Panc1 (cell line): ENCODE results near the gene MFSD6. TPM values are rescaled to one million over a fixed set of nuclear protein-coding genes. Genes with fewer than 3 reads are reported as not detected.

Source experiments
- ATAC-seq: fragments of 200-7000 bp; cut with Tn5 transposase; 2 replicates; pipeline ENCODE4 v1.9.1; 2020; ENCODE audit warnings: mild to moderate bottlenecking, moderate library complexity
- BruUV-seq: library from RNA; stranded (reverse); fragments of 400-500 nt; replicated peaks from 2 replicates; lab custom pipeline; 2021; lab: Mats Ljungman, UMichigan
- CTCF ChIA-PET: fragments of 300-600 bp; sonication (Branson Sonifier 250); formaldehyde crosslinking; loops from one replicate; lab custom pipeline; 2022; ENCODE audit warnings: antibody characterized with exemption; lab: Charles Lee
- POLR2A ChIA-PET: fragments of 300-600 bp; sonication (Branson Sonifier 250); formaldehyde crosslinking; loops from one replicate; lab custom pipeline; 2022; ENCODE audit warnings: antibody characterized with exemption; lab: Charles Lee
- DNase-seq: peaks from one replicate; pipeline ENCODE4 v3.0.0-alpha.2; 2010; ENCODE audit warnings: low read depth, low spot score
- H3K27ac ChIP-seq: 2 replicates; pipeline ENCODE4 v1.5.1; 2011; ENCODE audit warnings: mild to moderate bottlenecking, low read length, inconsistent platforms
- H3K27me3 ChIP-seq: fragments of 200-500 bp; sonication (Bioruptor generic); 2 replicates; pipeline ENCODE4 v1.6.0; 2014; ENCODE audit warnings: low read length, inconsistent platforms; ENCODE audit not compliant: control insufficient read depth, insufficient read depth
- H3K36me3 ChIP-seq: fragments of 200-500 bp; sonication (Bioruptor generic); 2 replicates; pipeline ENCODE4 v1.5.1; 2014; ENCODE audit warnings: inconsistent platforms, mild to moderate bottlenecking, low read length, moderate library complexity; ENCODE audit not compliant: control insufficient read depth, insufficient read depth
- H3K4me1 ChIP-seq: 2 replicates; pipeline ENCODE4 v1.5.1; 2011; ENCODE audit warnings: inconsistent platforms, mild to moderate bottlenecking, low read length, moderate library complexity; ENCODE audit not compliant: control insufficient read depth, insufficient read depth
- H3K4me3 ChIP-seq, 2 experiments: 2 replicates each; pipeline ENCODE4 v1.5.1; 2011 to 2012; ENCODE audit warnings: low read depth in 2 of 2, low read length in 2 of 2, mild to moderate bottlenecking in 2 of 2, inconsistent platforms in 1 of 2, moderate library complexity in 1 of 2
- H3K9me3 ChIP-seq: fragments of 200-500 bp; sonication (Bioruptor generic); 2 replicates; pipeline ENCODE4 v1.5.1; 2014; ENCODE audit warnings: low read depth, mild to moderate bottlenecking, inconsistent platforms, low read length, moderate library complexity; ENCODE audit not compliant: control insufficient read depth, insufficient read depth
- POLR2AphosphoS5 ChIP-seq: IDR thresholded peaks from 2 replicates; pipeline ENCODE4 v1.6.1; 2012; ENCODE audit warnings: mild to moderate bottlenecking, low read depth, low read length, moderate library complexity
- REST ChIP-seq, 2 experiments: IDR thresholded peaks; 2 replicates each; pipeline ENCODE4 v1.6.1; 2011 to 2012; ENCODE audit warnings: low read depth in 2 of 2, control low read depth in 1 of 2, low read length in 1 of 2, mild to moderate bottlenecking in 1 of 2, moderate library complexity in 1 of 2; ENCODE audit not compliant: insufficient read depth in 1 of 2
- SIN3A ChIP-seq: IDR thresholded peaks from 2 replicates; pipeline ENCODE4 v1.6.1; 2012; ENCODE audit warnings: low read depth, mild to moderate bottlenecking, low read length, moderate library complexity, borderline replicate concordance; ENCODE audit not compliant: insufficient read depth
- TCF7L2 ChIP-seq: IDR thresholded peaks from 2 replicates; pipeline ENCODE4 v1.6.1; 2011; ENCODE audit warnings: mild to moderate bottlenecking, low read depth, low read length, inconsistent platforms
- in situ Hi-C: cut with HindIII; loops from 2 replicates; pipeline ENCODE4 v1.10.0; 2016; ENCODE audit warnings: low sequenced_read_pairs, low pct_unique_long_range_greater_than_20kb
- intact Hi-C: fragments of 100-400 bp; cut with micrococcal nuclease; formaldehyde crosslinking; loops from one replicate; pipeline ENCODE4 v1.10.0; 2022; ENCODE audit not compliant: unreplicated experiment
- total RNA-seq: library from RNA; stranded (reverse); gene quantifications from one replicate; pipeline ENCODE4 v1.2.1, GENCODE V29; 2021; ENCODE audit not compliant: unreplicated experiment
- TF ChIP-seq, protein P1 (sequence below): fragments of 450-650 bp; IDR thresholded peaks from 2 replicates; pipeline ENCODE4 v1.5.1; 2017; ENCODE audit warnings: mild to moderate bottlenecking

MFSD6 gene
- total RNA-seq, 1 experiment from 2014 or later: 10.4 TPM

GRCh38 chr2:190503088-190503487, 94.9 kb downstream of the MFSD6 start:
- Histone ChIP-seq H3K9me3 (no peaks in the 10 kb centered on the region), H3K36me3 (no peaks in the 10 kb centered on the region), H3K27ac (no peak overlapping the region), H3K4me1 (no peaks in the 10 kb centered on the region), H3K4me3 (no peak overlapping the region), H3K27me3 (no peaks in the 10 kb centered on the region)
- POLR2A ChIA-PET: no interaction called here
- in situ Hi-C loops: no loop called here
- DNase-seq (no peak), ATAC-seq (no peak)
- CTCF ChIA-PET: no interaction called here
- no TSS peak for BruUV-seq
- intact Hi-C loops: loop anchor here (10.0 kb wide), 1 partner anchor 408 kb away; no protein-coding TSS in a partner anchor
- TF ChIP-seq TCF7L2 (no peak), POLR2AphosphoS5 (no peak), REST (IDR thresholded peaks at IDR 0.05; ENCODE audit: insufficient read depth in 1 of 2, low read depth in 2 of 2, low read length in 1 of 2) (no peak), SIN3A (no peak)
- TF ChIP-seq, protein P1, sequence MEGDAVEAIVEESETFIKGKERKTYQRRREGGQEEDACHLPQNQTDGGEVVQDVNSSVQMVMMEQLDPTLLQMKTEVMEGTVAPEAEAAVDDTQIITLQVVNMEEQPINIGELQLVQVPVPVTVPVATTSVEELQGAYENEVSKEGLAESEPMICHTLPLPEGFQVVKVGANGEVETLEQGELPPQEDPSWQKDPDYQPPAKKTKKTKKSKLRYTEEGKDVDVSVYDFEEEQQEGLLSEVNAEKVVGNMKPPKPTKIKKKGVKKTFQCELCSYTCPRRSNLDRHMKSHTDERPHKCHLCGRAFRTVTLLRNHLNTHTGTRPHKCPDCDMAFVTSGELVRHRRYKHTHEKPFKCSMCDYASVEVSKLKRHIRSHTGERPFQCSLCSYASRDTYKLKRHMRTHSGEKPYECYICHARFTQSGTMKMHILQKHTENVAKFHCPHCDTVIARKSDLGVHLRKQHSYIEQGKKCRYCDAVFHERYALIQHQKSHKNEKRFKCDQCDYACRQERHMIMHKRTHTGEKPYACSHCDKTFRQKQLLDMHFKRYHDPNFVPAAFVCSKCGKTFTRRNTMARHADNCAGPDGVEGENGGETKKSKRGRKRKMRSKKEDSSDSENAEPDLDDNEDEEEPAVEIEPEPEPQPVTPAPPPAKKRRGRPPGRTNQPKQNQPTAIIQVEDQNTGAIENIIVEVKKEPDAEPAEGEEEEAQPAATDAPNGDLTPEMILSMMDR: no peak

- no TSS peak for BruUV-seq
- Histone ChIP-seq H3K4me3 (no peak overlapping the region), H3K36me3 (no peaks in the 10 kb centered on the region), H3K9me3 (no peaks in the 10 kb centered on the region), H3K4me1 (no peaks in the 10 kb centered on the region), H3K27ac (no peak overlapping the region), H3K27me3 (no peaks in the 10 kb centered on the region)
- in situ Hi-C loops: no loop called here
- no peak for TF ChIP-seq SIN3A
- TF ChIP-seq TCF7L2: no peak
- no peak for TF ChIP-seq POLR2AphosphoS5
- TF ChIP-seq, protein P1: no peak
- intact Hi-C loops: loop anchor here (10.0 kb wide), 1 partner anchor 410 kb away; no protein-coding TSS in a partner anchor
- ATAC-seq (no peak), DNase-seq (no peak)
- CTCF ChIA-PET: no interaction called here
- POLR2A ChIA-PET: no interaction called here
These were observed 96.8 kb downstream of the MFSD6 start for GRCh38 chr2:190504912-190505311.
